Renal pelvis (tissue), 4 donors: ENCODE measurements around the gene EGR4. TPM values are rescaled to one million over a fixed set of nuclear protein-coding genes. Genes with fewer than 3 reads are reported as not detected.

Experiments used
- DNase-seq: peaks from one replicate; pipeline ENCODE4 v3.0.0-alpha.2; 2013
- polyA plus RNA-seq, 3 donors: library from polyadenylated mRNA; unstranded; fragments of 120-200 nt; gene quantifications; one replicate each; pipeline ENCODE4 v1.2.1, GENCODE V29; 2013; ENCODE audit not compliant: insufficient read length in 3 of 3

EGR4 gene
- polyA plus RNA-seq, 3 donors: not detected

DNA sequence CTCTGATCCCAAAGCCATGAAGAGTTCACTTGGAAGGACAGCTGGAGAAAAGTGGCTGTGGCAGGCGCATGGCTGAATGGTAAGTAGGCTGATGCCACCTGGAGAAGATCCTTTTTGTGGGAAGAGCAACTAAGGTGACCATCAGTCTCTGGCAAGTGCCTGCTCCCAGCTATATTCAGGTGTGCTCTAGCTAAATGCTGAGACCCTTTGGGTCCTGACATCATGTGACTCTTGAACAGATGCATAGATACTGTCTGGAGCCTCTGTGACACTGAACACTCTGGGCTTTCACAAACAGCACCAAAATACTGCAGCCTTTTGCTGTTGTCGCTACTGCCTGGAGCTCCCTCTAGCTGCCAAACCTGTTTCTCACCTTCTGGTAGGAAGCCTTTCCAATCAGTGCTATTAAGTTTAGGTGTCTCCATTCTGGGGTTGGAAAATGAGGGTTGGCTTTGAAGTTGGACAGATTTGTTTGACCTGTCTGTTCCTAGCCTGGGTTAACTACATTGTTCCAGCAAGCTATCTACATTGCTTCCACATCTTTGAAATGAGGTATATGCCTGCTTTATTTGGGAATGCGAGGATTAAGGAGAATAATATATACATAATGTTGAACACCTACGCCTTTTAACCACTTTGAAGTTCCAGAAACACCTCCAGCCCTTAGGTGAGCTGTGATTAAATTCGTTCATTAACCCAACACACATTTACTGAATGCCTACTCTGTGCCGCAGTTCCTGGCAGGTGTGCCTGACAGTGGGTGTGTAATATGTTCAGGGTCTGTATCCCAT lies 3.1 kb downstream of the EGR4 start:
- DNase-seq: no peak

DNA sequence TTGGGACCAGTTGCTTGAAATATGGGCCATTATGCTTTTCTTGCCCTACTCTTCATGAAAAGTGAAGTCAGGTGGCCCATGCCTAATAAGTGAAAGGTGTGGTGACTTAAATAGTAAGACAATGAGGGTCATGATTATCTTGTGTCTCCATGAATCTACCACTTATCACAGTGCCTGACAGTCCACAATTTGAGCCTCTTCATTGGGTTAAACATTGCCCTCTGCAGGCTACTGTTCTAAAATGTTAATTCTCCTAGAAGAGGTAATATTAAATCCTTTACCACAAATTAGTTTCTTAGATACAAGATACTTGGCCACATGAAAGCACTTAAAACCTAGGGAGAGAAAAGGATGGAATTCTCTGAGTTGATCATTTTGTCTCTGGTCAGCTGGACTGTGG lies 4.0 kb downstream of the EGR4 start:
- DNase-seq: no peak

DNA sequence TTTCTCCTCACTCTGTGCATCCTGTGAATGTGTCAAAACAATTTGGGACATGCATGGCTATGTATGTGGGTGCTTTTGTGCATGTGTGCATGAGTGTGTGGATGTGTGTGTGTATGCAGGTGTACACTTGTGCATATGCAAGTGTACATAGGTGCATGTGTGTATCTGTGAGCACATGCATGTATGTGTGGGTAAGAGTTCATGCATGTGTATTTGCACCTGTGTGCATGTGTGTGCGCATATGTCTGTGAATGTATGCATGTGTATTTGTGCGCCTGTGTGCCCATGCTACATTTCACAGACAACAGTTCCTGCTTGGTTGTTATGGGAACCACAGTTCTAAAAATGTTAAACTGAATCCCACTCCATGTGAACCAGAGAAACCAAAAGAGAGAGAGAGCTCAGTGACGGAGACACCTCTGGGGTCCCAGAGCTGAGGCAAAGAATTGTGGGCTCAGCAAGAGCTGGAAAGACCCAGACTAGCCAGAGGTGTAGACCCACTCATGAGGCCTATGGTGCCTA lies 7.2 kb downstream of the EGR4 start:
- no peak for DNase-seq

DNA sequence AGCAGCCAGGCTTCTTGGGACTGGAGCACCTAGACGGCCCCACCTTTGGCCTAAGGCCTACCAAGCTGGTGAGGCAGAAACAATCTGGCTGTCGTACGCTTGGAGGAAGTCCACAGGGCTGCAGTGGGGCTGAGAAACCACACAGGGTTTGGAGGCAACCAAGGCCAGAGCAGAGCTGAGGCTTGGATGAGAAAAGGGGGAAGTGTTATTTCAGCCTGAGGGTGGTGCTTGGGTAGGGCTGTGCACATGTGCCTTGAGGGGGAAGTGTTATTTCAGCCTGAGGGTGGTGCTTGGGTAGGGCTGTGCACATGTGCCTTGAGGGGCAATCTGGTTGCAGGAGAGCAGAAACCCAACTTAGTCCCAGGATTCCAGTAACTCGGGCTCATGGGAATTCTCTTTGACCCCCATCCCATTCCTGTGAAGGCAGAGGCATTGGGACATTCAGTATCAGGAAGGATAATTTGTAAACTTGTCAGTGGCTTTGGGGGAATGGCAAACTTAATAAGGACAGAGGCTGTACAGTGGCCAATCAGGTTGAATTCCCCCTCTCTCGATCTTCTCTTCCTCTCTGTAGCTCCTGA lies 8.1 kb downstream of the EGR4 start:
- DNase-seq: no peak

DNA sequence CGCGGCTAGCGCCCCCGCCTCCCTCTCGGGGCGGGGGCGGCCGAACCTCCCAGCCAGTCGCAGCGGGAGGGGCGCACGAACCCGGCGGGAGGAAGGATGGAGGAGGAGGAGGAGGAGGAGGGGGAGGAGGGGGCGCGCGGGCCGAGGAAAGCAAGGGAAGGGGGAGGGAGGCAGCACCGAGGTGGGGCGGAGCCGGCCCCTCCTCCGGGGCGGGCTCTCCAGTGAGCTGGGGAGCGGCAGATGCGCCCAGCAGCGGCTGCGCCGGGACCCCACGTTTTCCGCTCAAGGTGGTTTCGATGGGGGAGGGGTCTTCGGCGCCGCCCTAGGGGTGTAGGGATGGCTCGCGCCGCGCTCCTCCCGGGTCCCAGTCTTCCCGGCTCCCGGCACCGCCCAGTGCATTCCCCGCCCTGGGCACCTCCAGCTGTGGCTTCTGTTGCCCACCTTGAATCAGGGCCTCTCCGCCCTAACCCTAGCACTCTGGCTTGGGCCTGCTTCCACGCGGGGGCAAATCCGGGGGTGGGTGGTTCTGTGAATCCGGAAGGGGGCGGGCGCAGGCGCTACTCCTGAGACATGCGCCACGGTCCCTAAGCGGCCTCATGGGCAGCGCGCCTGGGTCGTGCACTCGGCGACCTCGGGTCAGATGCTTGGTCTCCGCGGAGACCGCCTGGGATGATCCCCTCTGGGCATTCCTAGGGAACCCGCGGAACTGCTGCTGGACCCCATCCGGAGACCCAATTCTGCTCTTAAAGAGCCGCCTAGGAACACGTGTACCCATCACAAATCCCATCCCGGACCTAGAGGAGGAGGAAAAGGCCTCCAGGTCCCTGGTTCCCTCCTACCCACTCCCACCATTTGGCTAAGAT lies 8.8 kb downstream of the EGR4 start, which contains the start of gene FBXO41:
FBXO41 (minus strand) TSS at position 183 of the 863 bp plus-strand sequence. CDS start 14,848 bp downstream, outside the sequence.
- no peak for DNase-seq

DNA sequence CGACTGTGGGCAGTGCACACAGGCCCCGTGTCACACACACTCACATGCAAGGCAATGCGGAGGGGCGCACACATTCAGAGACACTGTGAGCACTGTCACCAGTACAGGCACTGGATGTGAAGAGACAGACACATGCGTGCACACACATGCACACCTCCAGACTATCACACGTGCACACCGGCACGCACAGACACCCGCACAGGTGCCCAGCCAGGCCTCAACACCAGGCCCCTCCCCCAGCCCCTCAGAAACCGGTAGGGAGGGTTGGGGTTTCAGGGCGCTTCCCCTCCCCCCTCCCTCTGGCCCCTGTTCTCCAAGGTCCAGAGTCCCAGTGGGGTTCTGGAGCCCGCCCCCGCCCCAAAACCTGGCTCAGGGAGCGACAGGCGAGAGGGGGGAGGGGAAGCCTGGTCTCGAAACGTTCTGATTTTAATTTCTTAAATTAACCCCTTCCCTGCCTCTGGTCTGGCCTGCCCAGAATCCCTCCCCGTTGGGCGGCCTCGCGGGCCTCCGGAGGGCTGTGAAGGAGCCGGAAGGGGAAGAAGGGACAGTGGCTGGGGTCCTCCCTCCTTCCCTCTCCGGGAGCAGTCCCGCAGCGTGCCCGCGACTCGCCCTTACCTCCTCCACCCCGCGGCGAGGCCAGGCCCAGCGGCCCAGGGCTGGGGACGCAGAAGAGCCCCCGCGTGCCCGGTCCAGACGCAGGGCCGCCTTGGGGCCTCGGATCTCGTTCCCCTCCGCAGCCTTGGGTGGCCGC lies 9.6 kb downstream of the EGR4 start:
- no peak for DNase-seq

DNA sequence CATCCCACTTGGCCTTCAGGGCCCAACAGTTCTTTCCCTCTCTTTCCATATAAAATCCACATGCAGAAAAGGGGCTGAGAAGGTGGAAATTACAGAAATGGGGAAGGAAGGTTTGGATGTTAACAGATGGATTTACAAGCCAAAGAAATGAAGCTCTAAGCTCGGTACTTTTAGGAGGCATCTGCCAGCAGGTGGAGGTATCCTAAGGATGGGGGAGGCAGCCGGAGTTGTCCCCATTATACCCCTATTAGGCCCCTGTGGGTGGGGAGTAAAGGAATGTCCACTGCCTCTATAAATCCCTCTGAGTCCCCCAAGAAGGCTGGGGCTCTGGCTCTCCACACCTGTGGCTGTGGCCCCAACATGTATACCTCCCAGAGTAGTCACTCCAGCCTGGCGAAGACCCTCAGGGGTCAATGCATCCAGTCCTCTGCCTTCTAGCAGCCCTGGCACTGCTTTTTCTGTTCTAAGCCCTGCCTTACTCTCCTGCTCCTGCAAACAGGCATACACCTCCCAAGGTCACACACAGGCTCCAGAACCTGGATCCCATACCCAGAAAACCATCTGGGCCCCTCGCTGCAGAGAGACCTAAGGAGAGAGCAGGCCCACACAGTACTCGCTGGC lies 10.3 kb downstream of the EGR4 start:
- DNase-seq: no peak

DNA sequence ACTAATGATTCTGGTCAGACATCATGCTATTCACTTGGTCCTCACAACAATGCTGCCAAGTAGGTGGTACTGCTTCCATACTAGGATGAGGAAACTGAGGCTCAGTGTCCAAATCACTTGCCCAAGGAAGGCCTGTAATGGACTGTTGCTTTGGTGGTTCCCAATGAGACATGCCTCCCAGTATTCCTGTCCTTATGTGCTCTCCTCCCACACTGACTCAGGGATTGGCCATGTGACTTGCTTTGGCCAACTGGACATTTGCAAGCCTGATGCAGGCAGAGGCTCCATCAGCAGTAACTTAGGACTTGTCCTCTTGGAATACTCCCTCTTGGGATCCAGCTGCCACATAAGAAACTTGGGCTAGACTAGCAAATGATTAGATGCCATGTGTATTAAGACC lies 12.1 kb downstream of the EGR4 start:
- DNase-seq: no peak

DNA sequence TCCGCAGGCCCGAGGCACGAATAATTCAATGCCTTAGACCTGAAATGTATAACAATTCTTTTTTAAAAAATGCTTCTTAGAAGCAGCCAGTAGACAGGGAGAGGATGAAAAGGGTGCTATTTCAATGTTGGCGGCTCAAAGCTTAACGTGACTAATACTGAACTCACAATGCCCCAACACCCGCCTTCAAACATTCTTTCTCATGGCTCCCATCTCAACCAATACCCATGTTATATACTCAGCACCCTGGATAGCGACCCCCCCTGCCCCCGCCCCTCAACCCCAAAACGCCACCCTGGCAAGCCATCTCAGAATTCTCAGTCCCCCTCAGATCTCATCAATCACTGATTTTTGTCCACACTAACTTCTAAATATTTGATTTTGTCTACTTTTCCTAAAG lies 13.5 kb downstream of the EGR4 start:
- no peak for DNase-seq

DNA sequence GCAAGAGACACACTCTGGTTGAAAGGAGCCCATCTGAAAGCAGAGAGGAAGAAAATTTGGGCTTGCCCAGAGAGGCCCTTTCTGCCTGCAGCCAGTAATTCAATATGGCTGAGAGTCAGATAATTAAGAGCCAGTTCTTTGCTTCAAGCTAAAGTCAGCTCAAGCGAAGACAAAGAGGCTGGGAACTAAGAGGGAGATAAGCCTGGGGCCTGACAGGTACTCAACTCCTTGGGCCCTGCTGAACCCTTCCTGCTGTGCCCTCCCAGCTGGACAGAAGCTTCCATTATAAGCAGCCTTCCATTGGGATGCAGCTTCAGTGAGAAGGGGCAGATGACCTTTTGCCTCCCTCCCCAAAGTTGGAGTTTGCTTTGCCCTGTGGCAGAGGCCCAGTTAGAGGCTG lies 21.1 kb downstream of the EGR4 start:
- no peak for DNase-seq

DNA sequence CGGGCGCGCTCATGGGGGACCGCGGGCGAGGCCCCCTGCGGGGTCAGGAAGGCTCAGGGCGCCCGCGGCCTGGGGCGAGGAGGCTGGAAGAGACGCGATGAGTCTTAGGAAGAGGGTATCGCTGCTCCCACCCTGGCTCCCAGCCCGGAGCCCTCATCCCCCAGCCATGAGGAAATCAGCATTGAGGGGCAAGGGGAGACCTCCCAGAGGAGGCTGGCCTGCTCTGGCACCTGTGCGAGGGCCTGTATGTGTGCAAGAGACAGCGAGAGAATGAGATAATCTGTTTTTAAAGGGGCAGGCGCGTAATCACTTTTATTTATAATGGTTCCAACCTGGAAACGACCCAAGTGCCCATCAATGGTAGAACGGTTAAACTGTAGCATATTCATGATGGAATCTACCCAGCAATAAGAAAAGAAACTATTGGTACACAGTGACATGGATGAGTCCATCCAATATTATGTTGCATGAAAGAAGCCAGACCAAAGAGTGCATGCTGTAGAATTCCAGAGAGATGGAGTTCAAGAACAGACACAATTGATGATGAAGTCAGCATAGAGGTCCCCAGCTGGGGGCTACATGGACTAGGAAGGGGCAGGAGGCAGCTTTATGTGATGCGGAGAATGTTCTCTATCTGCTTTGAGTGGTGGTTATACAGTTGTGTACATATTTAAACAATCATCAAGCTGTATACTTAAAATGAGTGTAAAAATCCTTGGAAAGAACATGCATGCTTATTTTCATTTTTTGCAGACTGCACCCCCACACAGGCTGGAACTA lies 23.5 kb downstream of the EGR4 start:
- DNase-seq: no peak

DNA sequence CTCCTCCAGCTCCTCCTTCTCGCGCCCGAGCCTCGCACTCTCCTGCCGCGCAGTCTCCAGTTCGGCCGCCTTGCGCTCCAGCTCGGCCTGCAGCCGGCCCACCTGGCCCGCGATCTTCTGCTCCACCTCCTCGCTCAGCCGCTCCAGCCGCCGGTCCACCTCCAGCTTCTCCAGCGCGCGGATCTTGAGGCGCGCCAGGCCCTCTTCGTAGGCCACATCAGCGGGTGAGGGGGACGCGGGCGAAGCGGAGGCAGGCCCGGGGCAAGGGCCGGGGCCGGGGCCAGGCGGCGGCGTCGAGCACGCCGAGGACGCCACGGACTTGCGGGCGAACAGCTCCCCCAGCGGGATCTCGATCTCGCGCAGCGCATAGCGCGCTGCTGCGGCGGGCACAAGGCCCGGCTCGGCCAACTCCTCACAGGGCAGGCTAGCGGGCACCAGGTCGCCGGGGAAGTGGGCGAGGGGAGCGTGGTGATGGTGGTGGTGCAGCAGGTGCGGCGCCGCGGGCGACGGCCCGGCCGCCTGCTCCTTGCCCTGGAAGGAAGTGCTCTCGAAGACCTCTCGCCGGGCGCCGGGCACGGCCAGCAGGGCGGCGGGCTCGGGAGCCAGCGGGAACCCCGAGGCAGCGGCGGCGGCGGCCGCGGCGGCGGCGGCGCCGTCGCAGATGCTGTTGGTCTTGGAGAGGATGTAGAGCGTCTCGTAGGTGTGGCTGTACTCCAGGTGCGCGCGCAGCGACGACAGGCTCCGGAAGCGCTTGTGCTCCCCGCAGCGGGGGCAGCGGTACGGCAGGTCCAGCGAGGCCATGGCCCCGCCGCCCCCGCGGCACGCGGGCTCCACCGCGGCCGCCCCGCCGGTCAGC lies 24.3 kb downstream of the EGR4 start:
- DNase-seq: peak; percentile 30

DNA sequence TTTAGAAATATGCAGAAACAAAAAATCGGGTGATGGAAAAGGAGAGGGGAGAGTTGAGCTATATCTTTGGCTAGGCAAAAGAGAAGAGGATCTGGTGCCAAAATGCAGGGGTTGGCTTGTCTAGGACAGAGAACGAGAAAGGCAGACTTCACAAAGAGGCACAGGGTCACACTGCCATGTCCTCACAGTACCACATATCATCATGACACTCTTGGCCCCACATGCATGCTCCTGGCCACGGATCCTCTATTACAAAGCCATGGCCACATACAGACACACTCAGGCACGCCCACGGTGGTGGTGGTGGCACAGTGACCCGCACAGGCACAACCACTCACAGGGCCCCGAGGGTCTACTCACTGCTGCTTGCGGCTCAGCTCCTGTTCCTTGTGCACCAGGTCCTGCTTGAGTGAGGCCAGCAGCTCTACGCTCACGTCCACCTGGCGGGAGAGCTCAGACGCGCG lies 24.9 kb downstream of the EGR4 start:
- no peak for DNase-seq

DNA sequence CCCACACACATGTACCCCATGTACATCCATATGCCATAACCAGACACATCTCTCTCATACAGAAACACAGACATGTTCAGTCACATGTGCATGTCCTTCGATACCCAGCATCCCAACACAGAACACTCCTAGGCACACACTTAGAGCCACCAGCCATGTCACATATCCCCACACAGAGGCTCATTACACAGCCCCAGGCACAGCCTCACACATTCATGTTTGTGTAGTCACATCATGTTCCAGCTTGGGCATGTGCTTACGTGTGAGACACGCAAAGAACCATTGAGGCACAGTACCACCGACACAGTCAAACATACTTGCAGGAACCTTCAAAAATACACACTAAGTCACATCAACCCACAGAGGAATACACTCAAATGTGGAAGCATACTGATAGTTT lies 26.3 kb downstream of the EGR4 start:
- DNase-seq: no peak

DNA sequence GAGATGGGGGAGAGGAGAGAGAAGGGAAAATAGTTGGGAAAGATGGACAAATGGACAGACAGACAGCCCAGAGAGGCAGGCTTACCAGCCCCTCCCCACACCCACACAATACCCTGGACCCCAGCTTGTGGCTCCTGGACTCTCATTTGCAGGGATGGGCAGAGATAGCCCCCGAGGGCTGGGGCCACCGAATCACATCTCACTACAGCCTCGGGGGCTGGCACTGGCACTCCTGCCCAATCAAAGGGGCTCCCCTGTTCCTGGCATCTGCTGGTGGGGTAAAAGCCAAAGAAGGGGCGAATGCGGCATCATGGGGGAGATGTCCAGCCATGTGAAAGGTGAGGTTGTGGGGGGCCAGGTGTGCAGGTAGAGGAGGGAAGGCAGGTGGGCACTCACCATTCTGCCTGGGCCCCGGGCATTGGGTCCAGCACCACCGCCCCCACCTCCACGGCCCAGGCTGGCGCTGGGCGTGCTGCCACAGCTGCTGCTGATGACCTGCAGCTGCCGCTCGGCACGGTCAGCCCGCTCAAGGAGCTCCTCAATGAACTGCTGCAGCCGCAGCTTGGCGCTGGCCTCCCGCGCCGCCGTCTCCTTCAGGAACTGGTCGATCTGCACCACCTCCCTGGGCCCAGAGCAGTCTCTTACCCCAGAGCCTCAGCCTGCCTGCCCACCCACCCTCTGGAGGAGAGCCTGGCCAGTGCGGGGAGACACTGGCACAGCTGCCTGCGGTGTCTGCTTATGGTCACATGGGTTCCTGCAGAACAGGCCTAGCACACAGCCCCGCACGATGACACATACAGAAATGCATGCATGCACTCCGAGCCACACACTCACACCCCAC lies 27.1 kb downstream of the EGR4 start:
- no peak for DNase-seq

DNA sequence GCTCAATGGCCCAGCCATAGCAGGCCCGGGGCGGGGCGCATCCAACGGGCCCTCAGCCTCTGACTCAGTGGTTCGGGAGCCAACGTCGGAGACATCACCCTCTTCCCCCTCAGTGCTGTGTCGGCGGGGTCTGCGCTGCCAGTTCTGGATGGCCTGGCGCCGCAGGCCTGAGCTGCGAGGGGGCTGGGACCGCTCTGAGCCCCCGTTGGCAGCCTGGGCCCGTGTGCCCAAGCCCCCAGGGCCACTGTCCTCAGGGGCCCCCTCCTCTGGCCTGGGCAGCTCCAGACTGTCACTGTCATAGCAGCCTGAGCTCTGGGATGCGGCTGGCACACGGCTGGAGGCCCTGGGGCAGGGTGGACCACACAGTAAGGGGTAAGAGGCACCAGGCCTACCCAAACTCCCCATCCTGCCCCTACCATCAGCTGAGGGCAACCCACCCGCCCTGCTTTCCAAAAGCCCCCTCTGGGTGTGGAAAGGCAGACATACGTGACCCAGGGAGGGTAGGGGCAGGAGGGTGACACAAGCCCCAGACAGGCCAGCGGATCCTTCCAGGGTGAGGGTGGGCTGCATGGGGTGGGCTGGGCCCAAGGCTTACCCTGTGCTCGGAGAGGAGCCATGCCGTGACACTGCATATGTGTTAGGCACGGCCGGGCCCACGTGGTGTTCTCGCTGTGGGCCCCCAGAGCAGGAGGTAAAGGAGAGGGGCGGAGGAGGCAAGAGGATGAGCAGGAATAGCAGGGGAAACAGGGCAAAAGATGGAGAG lies 27.9 kb downstream of the EGR4 start:
- DNase-seq: no peak

DNA sequence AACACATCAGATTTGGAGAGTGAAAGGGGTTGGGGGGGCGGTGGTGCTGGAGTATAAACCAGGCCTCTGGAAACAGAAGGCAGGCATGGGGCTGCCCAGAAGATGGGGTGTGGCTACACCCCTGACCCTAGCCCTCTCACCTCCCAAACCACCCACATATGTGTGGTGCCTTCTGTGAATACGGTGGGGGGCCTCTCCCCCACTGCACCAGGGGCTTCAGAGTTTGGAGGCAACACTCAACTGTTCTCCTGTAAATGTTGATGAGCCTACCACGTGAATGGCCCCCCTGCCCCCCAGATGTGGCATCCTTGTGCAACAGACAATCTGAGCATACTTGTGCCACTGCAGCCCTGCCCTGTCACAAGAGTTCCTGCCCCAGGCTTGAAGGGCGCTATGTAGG lies 28.6 kb downstream of the EGR4 start:
- DNase-seq: no peak

DNA sequence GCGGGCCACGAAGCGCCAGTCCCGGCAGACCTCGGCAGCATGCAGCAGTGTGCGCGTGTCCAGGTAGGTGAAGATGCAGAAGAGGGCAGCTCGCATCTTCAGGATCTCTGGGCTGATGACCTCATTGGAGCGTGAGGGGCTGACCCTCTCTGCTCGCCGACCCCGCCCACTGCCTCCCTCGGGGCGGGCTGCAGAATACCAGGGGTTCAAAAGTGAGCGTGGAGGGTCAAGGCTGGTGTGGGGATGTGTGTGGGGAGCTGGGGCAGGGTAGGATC lies 29.1 kb downstream of the EGR4 start:
- no peak for DNase-seq
